ACHN (cell line): ENCODE measurements around the gene TLE1.
"Not testable (repeated sequence)": the region's sequence is repeated elsewhere in the genome, so short reads cannot be mapped to it uniquely, and the experiment has no call there.

Experiments
- DNase-seq: peaks from one replicate; pipeline ENCODE4 v3.0.0-alpha.2; 2015
- in situ Hi-C: cut with HindIII; loops from 2 replicates; pipeline ENCODE4 v1.10.0; 2017; ENCODE audit warnings: low sequenced_read_pairs, low pct_ligation_motif_present, low pct_unique_long_range_greater_than_20kb

TLE1 gene

GRCh38 chr9:81665322-81665871 lies 23.9 kb downstream of the TLE1 start:
- in situ Hi-C loops, result no loop called here
- no peak for DNase-seq

- no peak for DNase-seq
- in situ Hi-C loops, result no loop called here
Measured at GRCh38 chr9:81664638-81665222, 24.6 kb downstream of the TLE1 start.

GRCh38 chr9:81661339-81661738 lies 28.0 kb downstream of the TLE1 start:
- no peak for DNase-seq
- in situ Hi-C loops, result no loop called here

DNA sequence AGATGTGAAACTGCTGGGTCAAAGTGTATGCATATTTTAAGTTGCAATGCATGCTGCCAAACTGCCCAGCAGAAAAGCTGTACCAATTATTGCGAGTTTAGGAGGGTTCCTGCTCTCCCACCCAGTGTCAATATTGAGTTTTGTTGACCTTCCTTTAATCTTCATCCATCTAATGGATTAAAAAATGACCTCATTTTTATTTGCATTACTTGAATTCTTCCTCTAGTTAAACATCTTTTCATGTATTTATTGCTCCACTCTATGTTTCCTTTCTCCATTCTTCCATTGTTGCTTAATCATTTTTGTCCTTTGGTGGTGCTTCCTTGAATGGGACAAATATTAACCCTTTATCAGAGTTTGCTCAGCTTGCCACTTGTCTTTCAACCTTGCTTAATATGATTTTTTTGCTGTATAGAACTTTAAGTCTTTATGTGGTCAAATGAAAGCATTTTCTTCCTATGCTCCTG lies 32.4 kb downstream of the TLE1 start:
- in situ Hi-C loops, result no loop called here

DNA sequence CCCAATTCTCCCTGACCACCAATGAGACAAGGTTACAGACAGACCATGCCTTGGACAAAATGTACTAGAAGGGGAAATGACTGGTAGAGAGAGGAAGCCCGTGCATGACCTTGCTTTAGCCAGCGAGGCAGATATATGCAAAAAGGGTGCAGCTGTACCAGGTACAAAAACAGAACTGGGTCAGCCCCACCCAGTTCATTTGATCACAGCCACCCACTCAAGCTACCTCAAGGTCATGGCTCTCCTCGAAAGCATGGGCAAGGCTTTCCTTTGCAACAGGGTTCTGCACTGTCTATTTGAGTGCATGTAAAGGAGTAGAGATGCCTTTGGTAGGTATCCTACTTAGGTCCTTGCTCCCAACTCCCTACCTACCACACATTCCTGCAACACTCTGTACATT lies 33.3 kb downstream of the TLE1 start:
- DNase-seq, result no peak
- in situ Hi-C loops, result no loop called here

More for the DNA sequence above, 32.4 kb downstream of the TLE1 start:
- no peak for DNase-seq

DNA sequence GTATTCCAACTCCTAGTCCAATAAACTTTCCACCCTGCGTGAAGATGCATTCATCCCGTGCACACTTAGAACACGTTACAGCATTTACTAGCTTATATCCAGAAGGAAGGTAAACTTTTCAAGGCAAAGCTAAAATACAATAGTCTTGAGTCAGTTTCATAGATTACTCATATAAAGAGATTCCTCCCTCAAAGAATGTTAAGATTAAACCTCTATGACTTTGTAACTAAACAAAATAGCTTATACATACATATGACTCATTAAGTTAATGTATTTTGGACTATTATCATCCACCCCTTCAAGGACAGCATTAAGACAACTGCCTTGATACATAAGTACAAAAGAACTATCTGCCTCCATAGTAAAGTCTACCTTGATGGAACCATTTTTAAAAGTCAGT lies 36.1 kb downstream of the TLE1 start:
- in situ Hi-C loops, result no loop called here
- no peak for DNase-seq

DNA sequence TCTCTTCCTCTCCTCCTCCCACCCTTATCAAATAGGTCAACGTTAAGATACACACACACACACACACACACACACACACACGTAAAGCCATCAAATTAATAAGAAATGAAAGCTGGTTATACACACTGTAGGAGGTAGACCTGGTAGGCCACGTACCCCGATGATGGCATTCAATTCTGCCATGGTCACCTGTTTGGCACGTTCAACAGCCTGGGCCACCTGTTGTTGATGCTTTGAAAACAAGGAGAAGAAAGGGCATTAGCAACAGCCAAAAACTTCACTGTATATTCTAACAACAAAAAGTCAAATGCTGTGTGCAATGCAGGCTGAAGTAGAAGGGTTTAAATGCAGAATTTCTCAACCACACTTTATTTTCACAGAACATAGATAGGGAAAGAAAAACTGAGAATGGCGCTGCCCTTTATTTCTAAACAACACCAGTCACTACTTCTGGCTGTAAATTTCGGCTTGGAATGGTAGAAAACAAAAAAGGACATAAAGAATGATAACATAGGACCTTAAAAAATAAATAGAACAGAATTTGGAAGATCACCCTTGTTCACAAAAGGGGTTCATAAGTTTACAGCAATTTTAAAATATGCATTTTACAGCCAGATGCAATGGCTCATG lies 37.2 kb downstream of the TLE1 start:
- no peak for DNase-seq
- in situ Hi-C loops, result no loop called here

DNA sequence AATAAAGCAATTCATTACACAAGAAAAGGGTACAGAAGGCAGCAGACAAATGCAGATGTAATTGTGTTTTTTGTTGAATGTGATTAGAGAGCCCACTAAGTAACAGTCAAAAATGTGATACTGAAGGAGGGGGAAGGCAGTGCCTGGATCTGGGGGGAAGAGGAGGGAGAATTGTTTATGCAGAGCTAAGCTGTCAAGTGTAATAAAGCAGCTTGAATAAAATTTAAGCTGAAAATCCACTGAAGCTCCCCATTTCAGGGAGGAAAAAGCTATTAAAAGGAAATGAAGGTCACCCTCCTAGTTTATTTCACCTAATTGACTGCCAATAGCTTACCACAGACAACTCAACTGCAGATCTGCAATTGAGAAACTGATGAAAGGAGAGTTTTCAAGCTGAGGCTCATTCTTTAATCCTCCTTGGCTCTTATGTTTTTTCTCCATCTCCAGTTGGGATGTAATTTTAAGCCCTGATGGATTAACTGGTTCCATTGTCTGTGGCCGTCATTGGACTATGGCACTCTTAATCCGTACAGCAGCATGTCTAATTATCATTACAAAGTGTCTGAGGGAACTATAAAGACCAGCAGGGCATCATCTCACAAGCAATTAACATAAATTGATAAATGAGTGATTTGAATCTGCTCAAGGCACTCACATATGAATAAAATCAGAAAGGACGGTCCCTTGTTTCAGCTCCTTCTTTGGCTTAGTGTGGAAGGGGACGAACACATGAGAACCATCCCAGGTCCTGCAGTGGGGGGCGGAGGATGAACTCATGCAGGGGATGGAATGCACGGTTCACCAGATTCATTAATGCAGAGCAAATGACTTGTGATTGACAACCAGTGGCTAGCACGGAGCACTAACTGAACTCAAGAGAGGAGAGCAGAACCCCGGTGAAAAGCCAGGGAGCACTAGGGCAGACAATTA lies 38.5 kb downstream of the TLE1 start:
- no peak for DNase-seq

GRCh38 chr9:81649475-81650240 lies 39.7 kb downstream of the TLE1 start:
- in situ Hi-C loops, result no loop called here
- no peak for DNase-seq

More for the DNA sequence above, 38.5 kb downstream of the TLE1 start:
- in situ Hi-C loops, result no loop called here

GRCh38 chr9:81648891-81649290 lies 40.5 kb downstream of the TLE1 start:
- DNase-seq, result no peak
- in situ Hi-C loops, result no loop called here

DNA sequence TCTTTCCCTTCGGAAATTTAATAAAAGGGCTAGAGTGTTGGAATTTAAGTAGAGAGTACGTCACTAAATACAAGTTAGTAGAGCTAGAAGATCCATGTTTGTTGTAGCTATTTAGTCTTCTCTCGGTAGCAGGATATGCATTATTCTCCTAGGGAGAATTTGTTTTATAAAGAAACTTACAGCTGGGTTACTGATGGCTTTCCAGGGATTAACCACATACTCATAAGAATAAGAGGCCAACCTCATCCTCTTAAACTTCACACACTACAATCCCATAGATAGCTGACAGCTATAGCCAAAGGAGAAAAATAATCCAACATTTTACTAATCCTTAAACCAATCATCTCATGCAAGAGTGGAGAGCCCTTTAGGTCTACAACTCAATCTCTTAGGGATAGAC lies 43.0 kb downstream of the TLE1 start:
- in situ Hi-C loops, result no loop called here

DNA sequence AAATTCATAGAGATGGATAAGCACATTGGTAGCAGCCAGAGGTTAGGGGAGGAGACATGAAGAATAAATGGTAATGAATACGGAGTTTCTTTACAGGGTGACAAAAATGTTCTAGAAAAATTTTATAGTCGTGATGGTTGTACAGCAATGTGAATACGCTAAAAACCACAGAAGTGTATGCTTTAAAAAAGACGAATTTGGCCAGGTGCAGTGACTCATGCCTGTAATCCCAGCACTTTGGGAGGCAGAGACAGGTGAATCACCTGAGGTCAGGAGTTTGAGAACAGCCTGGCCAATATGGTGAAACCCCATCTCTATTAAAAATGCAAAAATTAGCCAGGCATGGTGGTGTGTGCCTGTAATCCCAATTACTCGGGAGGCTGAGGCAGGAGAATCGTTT lies 44.8 kb downstream of the TLE1 start:
- DNase-seq, in situ Hi-C loops: not testable (repeated sequence)

More for the DNA sequence above, 43.0 kb downstream of the TLE1 start:
- DNase-seq, result no peak

DNA sequence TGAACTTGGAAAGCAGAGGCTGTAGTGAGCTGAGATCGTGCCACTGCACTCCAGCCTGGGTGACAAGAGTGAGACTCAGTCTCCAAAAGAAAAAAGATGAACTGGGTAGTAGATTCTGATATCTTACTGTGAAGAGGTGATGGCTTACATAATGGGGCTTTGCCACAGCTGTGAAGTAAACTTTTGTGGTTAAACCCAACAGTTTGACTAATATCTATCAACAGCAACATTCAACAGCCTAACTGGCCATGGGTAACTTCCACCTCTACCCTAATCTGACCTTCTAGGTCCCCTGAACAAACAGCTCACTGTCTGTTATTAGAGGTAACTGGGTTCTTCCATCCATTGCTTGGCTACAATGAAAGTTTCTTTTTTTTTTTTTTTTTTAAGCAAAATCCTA lies 52.1 kb downstream of the TLE1 start:
- DNase-seq, result no peak

GRCh38 chr9:81636255-81636599 lies 53.1 kb downstream of the TLE1 start:
- no peak for DNase-seq
- in situ Hi-C loops, result no loop called here

More for the DNA sequence above, 52.1 kb downstream of the TLE1 start:
- in situ Hi-C loops, result no loop called here

- in situ Hi-C loops, result no loop called here
- no peak for DNase-seq
Measured at GRCh38 chr9:81635521-81636254, 53.7 kb downstream of the TLE1 start.

- in situ Hi-C loops, result no loop called here
- no peak for DNase-seq
Measured at GRCh38 chr9:81634915-81635516, 54.3 kb downstream of the TLE1 start.

GRCh38 chr9:81633952-81634854 lies 55.1 kb downstream of the TLE1 start:
- no peak for DNase-seq
- in situ Hi-C loops, result no loop called here
